ENCODE measurements around the gene WBP2. TPM values are rescaled to one million over a fixed set of nuclear protein-coding genes. Genes with fewer than 3 reads are reported as not detected.
"Not testable (repeated sequence)": the region's sequence is repeated elsewhere in the genome, so short reads cannot be mapped to it uniquely, and the experiment has no call there.

The WBP2 gene
- total RNA-seq, 1 donor from 2014 or later, result 37.5 TPM

- peak; percentile 12 for DNase-seq (ENCODE audit: low read depth)
Observed at GRCh38 chr17:75889454-75889853, 34.3 kb upstream of the WBP2 start.

DNA sequence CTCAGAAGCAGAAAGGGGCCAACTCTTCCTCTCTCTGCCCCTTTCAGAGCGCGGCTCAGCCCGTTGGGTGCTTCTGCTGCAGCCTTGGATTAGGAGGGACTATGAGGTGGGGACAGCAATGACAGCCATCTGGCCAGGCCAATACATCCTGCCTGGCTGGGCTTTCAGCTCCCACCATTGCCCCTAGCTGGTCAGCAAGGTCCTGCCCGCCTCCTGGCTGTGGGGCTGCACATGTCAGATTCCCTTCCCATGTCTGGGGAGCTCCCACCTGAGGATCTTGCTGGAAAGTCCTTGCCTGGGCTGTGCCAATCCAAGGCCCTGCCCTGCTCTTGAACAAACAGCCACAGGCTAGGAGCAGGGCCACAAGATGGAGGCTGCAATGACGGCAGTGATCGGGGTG is 33.3 kb upstream of the WBP2 start:
- DNase-seq (ENCODE audit: low read depth), result no peak

- not testable (repeated sequence) for DNase-seq (ENCODE audit: low read depth)
Observed at GRCh38 chr17:75885860-75886259, 30.7 kb upstream of the WBP2 start.

DNA sequence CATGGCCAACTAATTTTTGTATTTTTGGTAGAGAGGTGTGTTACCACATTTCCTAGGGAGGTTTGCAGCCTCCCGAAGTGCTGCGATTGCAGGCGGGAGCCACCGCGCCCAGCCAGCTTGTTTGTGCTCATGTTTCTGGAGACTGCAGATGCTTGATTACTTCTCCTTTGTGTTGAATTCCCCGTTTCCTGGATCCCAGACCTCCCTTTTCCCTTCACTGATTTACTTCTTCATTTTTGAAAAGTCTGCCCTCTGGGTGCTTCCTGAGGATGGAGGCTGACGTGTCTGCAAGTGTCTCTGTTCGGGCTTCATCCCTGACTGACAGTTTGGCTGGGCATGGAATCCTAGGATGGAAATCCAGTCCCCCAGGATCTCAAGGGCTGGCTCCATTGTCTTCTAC is 30.3 kb upstream of the WBP2 start:
- no peak for DNase-seq (ENCODE audit: low read depth)

GRCh38 chr17:75881678-75882454 is 26.7 kb upstream of the WBP2 start:
- DNase-seq (ENCODE audit: low read depth), result no peak

DNA sequence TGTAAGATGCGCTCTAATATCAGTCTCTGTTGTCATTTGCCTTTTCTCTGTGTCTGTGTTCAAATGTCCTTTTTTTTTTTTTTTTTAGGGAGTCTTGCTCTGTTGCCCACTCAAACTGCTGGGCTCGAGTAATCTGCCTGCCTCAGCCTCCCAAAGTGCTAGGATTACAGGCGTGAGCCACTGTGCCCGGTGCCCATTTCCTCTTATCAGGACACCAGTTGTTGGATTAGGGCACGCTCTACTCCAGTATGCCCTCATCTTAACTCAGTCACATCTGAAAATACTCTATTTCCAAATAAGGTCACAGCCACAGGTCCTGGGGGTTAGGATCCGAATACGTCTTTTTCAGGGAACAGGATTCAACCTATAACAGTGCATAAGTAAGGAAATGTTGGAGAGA is 25.1 kb upstream of the WBP2 start:
- no peak for DNase-seq (ENCODE audit: low read depth)

- peak; percentile 33 for DNase-seq (ENCODE audit: low read depth)
Observed at GRCh38 chr17:75878174-75878998, 23.3 kb upstream of the WBP2 start, which contains the start of gene TRIM47. TSS of gene TRIM47 (minus strand) at chr17:75878581. CDS start at chr17:75878548, 33 bp downstream.

GRCh38 chr17:75877752-75878173 is 22.6 kb upstream of the WBP2 start:
- DNase-seq (ENCODE audit: low read depth), result no peak

DNA sequence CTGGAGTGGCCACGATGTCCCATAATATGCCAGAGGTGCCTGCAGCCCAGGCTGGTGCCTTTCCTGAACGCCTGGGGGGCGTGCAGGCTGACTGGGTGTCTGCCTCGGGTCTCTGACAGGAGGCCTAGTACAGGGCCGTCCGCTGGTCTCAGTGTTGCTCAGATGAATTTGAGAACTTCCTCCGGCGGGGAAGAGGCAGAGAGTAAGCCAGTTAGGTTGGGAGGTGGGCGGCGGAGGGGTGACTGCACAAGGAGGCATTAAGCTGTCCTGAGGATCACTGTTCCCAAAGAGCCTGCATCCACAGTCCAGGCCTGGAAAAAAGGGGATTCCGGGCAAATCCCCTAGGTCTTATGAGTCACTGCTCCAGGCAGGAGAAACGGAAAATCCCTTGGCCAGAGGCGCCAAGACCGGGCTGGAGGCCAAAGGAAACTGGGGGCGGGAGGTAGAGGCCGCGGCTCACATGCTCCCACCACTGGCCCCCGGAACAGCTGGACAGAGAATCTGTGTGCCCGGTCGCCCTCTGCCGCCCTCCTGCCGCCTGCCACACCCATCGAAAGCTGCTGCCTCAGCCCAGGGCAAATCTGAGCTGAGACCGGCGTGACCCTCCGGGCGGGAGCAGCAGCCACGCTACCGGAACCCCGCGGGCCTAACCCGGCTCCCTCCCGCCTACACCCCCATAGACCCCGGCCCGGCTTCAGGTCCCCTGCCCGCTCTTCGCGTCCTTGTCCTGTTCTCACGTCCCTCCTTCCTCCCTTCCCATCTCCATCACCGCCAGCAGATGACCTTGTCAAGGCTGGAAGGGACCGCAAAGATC is 22.0 kb upstream of the WBP2 start:
- DNase-seq (ENCODE audit: low read depth), result peak; percentile 94

DNA sequence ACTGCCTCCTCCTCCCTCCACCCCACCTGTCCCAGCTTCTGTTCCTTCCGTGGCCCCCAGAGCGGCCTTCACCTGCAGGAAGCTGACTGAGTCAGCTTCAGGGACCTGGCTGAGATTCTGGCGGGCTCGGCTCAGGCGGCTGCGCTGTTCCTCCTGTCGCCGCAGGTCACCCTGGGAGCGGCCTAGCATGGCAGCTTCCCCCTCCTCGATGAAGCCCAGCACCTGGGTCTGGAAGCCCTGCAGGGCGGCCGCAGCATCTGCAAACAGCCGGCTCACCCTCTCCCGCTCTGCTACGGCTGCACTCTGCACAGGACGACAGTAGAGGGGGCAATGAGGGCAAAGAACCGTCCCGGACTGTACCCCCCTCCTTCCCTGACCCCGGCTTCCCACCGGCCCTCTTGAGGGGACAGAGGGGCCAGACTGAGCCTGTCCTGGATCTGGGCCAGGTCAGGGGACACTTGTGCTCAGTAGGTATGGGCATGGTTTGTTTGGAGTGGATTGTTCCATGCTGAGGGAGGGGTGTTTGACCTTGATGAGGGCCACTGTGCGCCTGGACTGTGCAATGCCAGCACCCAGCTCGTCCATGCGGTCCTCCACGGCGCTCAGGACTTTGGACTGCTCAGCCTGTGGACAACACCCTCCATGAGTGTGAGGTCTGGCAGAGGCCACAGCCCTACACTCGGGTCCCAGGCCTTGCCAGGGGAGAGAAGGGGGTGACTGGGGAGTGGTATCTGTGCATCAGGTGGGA is 21.2 kb upstream of the WBP2 start:
- DNase-seq (ENCODE audit: low read depth), result peak; percentile 28

DNA sequence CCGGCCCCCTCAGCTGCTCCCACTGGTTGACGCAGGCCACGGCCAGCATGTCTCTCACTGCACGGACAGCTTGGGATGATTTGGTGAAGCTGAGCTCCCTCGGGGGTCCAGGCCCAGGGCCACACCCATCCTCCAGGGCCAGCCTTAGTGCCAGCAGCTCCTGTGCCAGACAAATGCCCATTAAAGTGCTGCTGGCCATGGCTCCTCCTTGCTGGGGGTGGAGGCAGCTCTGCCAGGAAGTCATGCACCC is 20.7 kb upstream of the WBP2 start:
- peak; percentile 82 for DNase-seq (ENCODE audit: low read depth)

DNA sequence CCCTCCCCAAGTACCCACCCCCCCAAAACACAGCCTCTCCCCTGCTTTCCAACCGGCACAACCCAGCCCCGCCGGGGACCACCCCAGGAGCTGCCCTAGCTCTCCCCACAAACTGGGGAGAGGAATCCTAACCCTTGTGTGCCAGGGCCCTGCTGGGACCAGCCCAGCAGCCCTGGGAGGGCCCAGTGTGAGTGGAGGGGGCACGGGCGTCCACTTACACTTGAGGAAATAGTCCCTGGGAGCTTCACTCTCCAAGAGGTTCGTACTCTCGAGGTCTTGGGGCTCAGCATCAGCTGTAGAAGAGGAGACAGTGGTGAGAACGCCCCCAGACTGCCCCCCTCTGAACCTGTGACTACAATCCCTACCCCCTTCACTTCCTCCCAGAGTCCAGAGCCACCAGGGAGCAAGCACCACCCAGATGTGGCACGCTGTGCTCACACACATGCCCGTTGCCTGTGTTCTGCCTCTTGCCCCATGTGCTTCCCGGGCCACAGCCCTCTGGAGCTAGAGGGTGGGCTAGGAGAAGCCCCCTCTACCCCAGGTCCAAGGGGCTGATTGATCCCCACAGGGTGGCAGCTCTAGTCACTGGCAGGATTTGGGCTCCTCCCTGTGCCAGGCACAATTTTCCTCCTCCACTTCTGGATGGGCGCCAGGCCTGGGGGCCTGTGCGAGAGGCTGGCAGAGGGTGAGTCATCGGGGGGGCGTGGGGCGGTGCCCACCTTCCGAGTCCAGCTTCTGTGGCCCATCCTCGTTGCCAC is 20.2 kb upstream of the WBP2 start:
- DNase-seq (ENCODE audit: low read depth), result no peak

- no peak for DNase-seq (ENCODE audit: low read depth)
Observed at GRCh38 chr17:75874323-75875181, 19.4 kb upstream of the WBP2 start.

GRCh38 chr17:75873587-75874322 is 18.6 kb upstream of the WBP2 start:
- DNase-seq (ENCODE audit: low read depth), result no peak

DNA sequence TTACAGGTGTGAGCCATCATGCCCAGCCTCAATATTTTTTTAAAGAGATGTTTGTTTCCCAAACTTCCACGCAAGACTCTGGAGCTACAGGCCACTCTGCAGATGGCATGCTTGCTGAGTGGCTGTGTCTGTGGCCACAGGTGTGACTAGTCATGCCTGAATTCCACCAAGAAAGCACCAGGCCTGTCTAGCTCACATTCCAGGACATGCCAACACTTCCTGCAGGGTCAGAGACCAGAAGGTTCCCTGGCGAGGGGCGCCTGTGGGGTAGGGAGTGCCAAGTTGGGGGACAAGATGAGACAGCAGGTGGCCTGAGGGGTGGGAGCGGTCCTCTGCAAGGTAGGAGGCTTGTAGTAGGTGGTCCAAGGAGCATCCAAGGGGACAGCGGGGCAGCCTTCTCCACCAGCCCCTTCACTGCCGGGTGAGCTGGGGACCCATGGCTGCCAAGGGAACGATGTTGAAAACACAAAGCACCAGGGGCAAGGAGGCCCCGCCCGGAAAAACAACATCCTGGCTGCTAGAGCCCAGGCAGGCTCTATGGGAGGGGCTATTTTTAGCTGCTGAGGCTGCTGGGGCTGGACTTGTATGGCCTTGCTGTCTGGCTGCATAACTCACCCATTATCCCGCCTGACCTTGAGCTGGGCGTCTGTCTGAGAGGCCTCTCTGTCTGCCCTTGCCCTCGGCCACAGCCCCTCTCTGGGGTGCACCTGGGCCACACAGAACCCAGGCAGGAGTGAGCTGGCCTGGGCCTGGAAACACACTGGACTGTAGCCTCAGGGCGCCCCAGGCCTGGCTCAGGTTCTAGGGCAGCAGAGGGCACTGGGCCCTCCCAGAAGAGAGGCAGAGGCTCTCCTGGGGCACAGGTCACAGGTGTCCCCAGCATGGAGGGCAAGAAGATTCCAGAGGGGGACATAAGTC is 17.6 kb upstream of the WBP2 start:
- DNase-seq (ENCODE audit: low read depth), result peak; percentile 67

DNA sequence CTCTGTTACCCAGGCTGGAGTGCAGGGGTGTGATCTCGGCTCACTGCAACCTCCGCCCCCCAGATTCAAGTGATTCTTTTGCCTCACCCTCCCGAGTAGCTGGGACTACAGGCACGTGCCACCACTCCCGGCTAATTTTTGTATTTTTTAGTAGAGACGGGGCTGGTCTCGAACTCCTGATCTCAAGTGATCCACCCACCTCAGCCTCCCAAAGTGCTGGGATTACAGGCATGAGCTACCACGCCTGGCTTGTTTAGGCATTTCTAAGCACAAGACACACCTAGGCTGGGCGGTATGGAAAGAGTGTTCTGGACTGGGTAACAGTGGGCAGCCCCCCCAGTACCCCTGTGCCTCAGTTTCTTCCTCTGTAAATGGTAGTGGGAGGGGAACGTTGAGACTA is 15.1 kb upstream of the WBP2 start:
- not testable (repeated sequence) for DNase-seq (ENCODE audit: low read depth)

GRCh38 chr17:75869282-75870141 is 14.4 kb upstream of the WBP2 start:
- DNase-seq (ENCODE audit: low read depth), result no peak
